ENCODE data around the gene RNF128.
A peak's percentile ranks its signal among the peaks of the same experiment; 100 is the strongest.
"Not testable (repeated sequence)": the region's sequence is repeated elsewhere in the genome, so short reads cannot be mapped to it uniquely, and the experiment has no call there.

RNF128 gene

GRCh38 chrX:106780664-106781377 is 54.3 kb downstream of the RNF128 start:
- TF ChIP-seq ZFX (IDR thresholded peaks at IDR 0.05; ENCODE audit: borderline replicate concordance) (no peak), CTCF (IDR thresholded peaks at IDR 0.05) (no peak)
- H3K27ac ChIP-seq, result peak overlapping the region; percentile 65

GRCh38 chrX:106783716-106784115 is 57.2 kb downstream of the RNF128 start:
- H3K27ac ChIP-seq, result no peak overlapping the region
- no peak for TF ChIP-seq ZFX (IDR thresholded peaks at IDR 0.05; ENCODE audit: borderline replicate concordance)
- TF ChIP-seq CTCF (IDR thresholded peaks at IDR 0.05), result no peak

GRCh38 chrX:106791495-106791894 is 65.0 kb downstream of the RNF128 start:
- H3K27ac ChIP-seq, result no peak overlapping the region
- peak; percentile 41 for TF ChIP-seq CTCF (IDR thresholded peaks at IDR 0.05)
- no peak for TF ChIP-seq ZFX (IDR thresholded peaks at IDR 0.05; ENCODE audit: borderline replicate concordance)

- TF ChIP-seq ZFX (IDR thresholded peaks at IDR 0.05; ENCODE audit: borderline replicate concordance) (no peak), CTCF (IDR thresholded peaks at IDR 0.05) (no peak)
- H3K27ac ChIP-seq, result peak overlapping the region; percentile 40; the same call in 1 of the 2 replicates
Measured at GRCh38 chrX:106802063-106802387, 75.5 kb downstream of the RNF128 start.

GRCh38 chrX:106802388-106803275 is 76.1 kb downstream of the RNF128 start, which contains the start of gene TBC1D8B:
Gene TBC1D8B (plus strand): TSS chrX:106802673. CDS start chrX:106802854, 181 bp downstream.
- H3K27ac ChIP-seq, result peak within 1 kb of the TSS; percentile 40; the same call in 1 of the 2 replicates
- TF ChIP-seq CTCF (IDR thresholded peaks at IDR 0.05), result no peak
- no peak for TF ChIP-seq ZFX (IDR thresholded peaks at IDR 0.05; ENCODE audit: borderline replicate concordance)

- TF ChIP-seq CTCF (IDR thresholded peaks at IDR 0.05) (no peak), ZFX (IDR thresholded peaks at IDR 0.05; ENCODE audit: borderline replicate concordance) (no peak)
- H3K27ac ChIP-seq, result no peak overlapping the region
Measured at GRCh38 chrX:106811131-106811910, 84.8 kb downstream of the RNF128 start.

GRCh38 chrX:106812930-106813329 is 86.4 kb downstream of the RNF128 start:
- not testable (repeated sequence) for H3K27ac ChIP-seq

GRCh38 chrX:106814093-106814492 is 87.6 kb downstream of the RNF128 start:
- H3K27ac ChIP-seq, result not testable (repeated sequence)
